Measurements from ENCODE around the gene ICA1L.

Gene ICA1L

DNA sequence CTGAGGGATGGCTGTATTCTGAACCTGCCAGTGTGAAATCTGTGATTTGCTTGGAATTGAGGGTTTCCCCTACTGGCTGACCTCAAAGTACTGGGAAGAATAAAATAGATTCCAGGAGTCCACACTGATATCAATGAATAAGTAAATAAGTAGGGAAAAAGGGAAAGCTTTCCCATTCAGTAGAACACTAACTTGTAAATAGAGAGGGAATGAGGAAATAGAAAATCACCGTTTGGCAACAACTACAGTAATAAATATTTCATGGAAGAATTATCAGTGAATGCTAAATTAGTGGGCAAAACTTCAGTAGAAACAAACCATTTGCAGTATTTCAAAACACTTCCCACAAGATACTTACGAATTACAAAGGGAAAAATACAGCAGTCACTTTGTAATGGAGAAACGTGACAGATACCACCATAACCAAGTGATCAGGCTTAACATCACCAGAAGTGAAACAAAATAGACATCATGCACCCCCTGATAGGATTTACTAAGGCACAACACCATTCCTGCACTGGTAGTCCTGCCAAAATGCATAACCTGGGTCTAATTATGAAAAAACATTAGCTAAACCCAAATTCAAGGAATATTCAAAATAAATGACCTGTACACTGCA, 88.5 kb downstream of the ICA1L start:
- H3K4me3 ChIP-seq (ENCODE audit: low read depth in 1 of 2, low read length in 2 of 2), result no peak overlapping the region
- H3K27ac ChIP-seq (ENCODE audit: low read depth, low read length), result no peak overlapping the region
- no peak overlapping the region for H3K9ac ChIP-seq (ENCODE audit: low read depth in 1 of 2, low read length in 2 of 2)
- H3K9me3 ChIP-seq (ENCODE audit: control insufficient read depth in 1 of 2, low read length in 2 of 2), result no peaks in the 10 kb centered on the region
- H3K36me3 ChIP-seq (ENCODE audit: control insufficient read depth in 1 of 2, insufficient read depth in 2 of 2, low read length in 2 of 2), result peaks cover 6 to 18% of the 10 kb centered on the region in 2 donors
- H3K4me1 ChIP-seq (ENCODE audit: control insufficient read depth in 1 of 2, insufficient read depth in 2 of 2, low read length in 2 of 2), result peaks cover 0 to 12% of the 10 kb centered on the region in 2 donors
- no peaks in the 10 kb centered on the region for H3K27me3 ChIP-seq (ENCODE audit: control insufficient read depth in 1 of 2, insufficient read depth in 2 of 2, low read length in 2 of 2)

DNA sequence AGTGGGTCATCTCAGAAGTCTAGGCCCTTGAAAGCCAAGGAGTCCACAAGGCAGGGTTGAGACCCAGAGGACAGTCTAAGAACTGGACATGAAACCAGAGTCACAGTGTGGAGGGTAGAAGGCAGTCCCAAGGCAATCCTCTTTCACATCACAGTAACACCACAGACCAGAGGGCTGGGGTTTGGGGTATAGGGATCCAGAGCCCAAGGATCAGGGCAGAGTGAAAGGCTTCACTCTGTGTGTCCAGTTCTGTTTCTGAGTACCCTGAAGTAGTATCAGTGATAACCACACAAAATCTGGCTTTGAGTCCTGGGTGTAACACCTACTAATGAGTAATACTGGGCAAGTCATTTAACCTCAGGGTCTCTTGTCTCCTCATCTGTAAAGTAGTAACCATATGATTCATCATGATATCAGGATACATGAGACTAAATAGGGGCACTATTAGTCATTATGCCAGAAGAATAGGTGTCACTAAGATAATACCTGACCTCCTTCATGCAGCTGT, 91.0 kb downstream of the ICA1L start:
- peaks cover 0 to 13% of the 10 kb centered on the region in 2 donors for H3K4me1 ChIP-seq (ENCODE audit: control insufficient read depth in 1 of 2, insufficient read depth in 2 of 2, low read length in 2 of 2)
- no peaks in the 10 kb centered on the region for H3K9me3 ChIP-seq (ENCODE audit: control insufficient read depth in 1 of 2, low read length in 2 of 2)
- H3K9ac ChIP-seq (ENCODE audit: low read depth in 1 of 2, low read length in 2 of 2), result no peak overlapping the region
- H3K4me3 ChIP-seq (ENCODE audit: low read depth in 1 of 2, low read length in 2 of 2), result no peak overlapping the region
- H3K36me3 ChIP-seq (ENCODE audit: control insufficient read depth in 1 of 2, insufficient read depth in 2 of 2, low read length in 2 of 2), result peaks cover 2 to 18% of the 10 kb centered on the region in 2 donors
- no peaks in the 10 kb centered on the region for H3K27me3 ChIP-seq (ENCODE audit: control insufficient read depth in 1 of 2, insufficient read depth in 2 of 2, low read length in 2 of 2)
- no peak overlapping the region for H3K27ac ChIP-seq (ENCODE audit: low read depth, low read length)

DNA sequence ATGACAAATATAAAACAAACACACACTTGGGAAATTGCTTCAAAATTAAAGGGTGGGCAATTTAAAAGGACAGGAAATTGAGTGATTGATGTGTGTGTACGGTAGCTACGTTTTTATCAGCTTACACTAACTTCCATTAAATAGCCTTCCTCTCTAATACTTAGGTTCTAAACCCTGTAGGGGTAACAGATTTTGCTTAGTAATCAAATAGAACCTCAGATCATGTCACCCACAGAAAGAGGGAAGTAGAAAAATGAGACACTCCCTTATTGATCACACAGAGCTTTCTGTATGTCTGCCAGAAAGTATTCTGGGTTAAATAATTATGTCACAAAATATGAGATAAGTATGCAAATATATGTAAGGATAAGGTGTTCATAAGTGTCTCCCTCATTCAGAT, 93.3 kb downstream of the ICA1L start:
- no peak overlapping the region for H3K27ac ChIP-seq (ENCODE audit: low read depth, low read length)
- H3K36me3 ChIP-seq (ENCODE audit: control insufficient read depth in 1 of 2, insufficient read depth in 2 of 2, low read length in 2 of 2), result peaks cover 6 to 17% of the 10 kb centered on the region in 2 donors
- H3K4me3 ChIP-seq (ENCODE audit: low read depth in 1 of 2, low read length in 2 of 2), result no peak overlapping the region
- H3K27me3 ChIP-seq (ENCODE audit: control insufficient read depth in 1 of 2, insufficient read depth in 2 of 2, low read length in 2 of 2), result no peaks in the 10 kb centered on the region
- H3K9me3 ChIP-seq (ENCODE audit: control insufficient read depth in 1 of 2, low read length in 2 of 2), result no peaks in the 10 kb centered on the region
- H3K4me1 ChIP-seq (ENCODE audit: control insufficient read depth in 1 of 2, insufficient read depth in 2 of 2, low read length in 2 of 2), result peaks cover 0 to 12% of the 10 kb centered on the region in 2 donors
- H3K9ac ChIP-seq (ENCODE audit: low read depth in 1 of 2, low read length in 2 of 2), result no peak overlapping the region

DNA sequence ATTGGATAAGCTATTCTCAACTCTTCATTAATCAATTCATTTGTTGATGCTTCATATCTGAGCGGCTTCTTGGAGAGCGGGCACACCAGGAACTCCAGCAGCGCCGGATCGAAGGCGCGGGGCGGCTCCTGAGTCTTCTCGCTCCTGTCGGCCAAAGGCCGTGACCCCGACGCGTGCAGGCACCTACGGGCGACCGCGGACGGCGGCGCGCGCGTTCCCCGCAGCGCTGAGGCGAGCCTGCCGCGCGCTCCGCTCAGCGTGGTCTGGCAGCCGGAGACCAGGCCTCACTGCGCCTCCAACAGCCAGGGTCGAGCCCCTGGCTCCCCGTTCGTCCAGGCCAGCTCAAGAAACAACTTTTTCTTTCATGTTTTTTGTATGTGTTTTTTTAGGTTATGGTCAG, 97.5 kb downstream of the ICA1L start:
- H3K4me1 ChIP-seq (ENCODE audit: control insufficient read depth in 1 of 2, insufficient read depth in 2 of 2, low read length in 2 of 2), result peaks cover 5 to 16% of the 10 kb centered on the region in 2 donors
- no peak overlapping the region for H3K4me3 ChIP-seq (ENCODE audit: low read depth in 1 of 2, low read length in 2 of 2)
- H3K9me3 ChIP-seq (ENCODE audit: control insufficient read depth in 1 of 2, low read length in 2 of 2), result no peaks in the 10 kb centered on the region

DNA sequence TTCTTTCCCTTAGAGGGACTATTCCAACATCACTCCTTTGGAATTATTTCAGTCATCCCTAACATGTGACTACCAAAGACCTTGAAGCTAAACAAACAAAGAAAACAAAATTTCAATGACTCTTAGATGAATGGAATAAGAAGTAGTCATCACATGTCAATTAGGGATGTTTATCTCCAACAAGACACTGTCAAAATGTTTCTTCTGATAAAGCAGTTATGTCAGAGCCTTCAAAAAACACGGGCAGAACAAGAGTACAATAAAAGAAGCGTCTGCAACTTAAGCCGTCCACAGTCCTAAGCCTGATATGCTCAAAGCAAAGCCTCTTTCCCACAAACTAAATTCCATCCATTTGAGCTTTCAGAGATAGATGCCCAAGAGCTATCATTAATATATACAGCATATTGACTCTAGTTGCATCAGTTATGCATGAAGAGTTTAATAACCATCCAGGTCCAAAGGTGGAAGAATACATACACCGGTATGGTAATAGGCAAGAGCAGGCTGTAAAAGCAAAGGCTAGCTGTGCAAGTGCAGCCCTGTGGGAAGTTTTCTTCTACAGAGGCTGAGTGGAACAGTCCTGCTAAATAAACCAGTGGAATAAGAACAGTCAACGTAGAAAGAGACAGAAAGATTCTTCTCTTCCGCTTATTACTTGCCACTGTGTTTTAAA, 98.1 kb downstream of the ICA1L start:
- Histone ChIP-seq H3K27me3 (ENCODE audit: control insufficient read depth in 1 of 2, insufficient read depth in 2 of 2, low read length in 2 of 2) (no peaks in the 10 kb centered on the region), H3K27ac (ENCODE audit: low read depth, low read length) (no peak overlapping the region), H3K4me3 (ENCODE audit: low read depth in 1 of 2, low read length in 2 of 2) (no peak overlapping the region), H3K4me1 (ENCODE audit: control insufficient read depth in 1 of 2, insufficient read depth in 2 of 2, low read length in 2 of 2) (peaks cover 5 to 15% of the 10 kb centered on the region in 2 donors), H3K9ac (ENCODE audit: low read depth in 1 of 2, low read length in 2 of 2) (no peak overlapping the region), H3K36me3 (ENCODE audit: control insufficient read depth in 1 of 2, insufficient read depth in 2 of 2, low read length in 2 of 2) (peaks cover 6% of the 10 kb centered on the region in 2 donors), H3K9me3 (ENCODE audit: control insufficient read depth in 1 of 2, low read length in 2 of 2) (no peaks in the 10 kb centered on the region)

More for the DNA sequence above, 97.5 kb downstream of the ICA1L start:
- Histone ChIP-seq H3K9ac (ENCODE audit: low read depth in 1 of 2, low read length in 2 of 2) (no peak overlapping the region), H3K27ac (ENCODE audit: low read depth, low read length) (no peak overlapping the region), H3K36me3 (ENCODE audit: control insufficient read depth in 1 of 2, insufficient read depth in 2 of 2, low read length in 2 of 2) (peaks cover 6% of the 10 kb centered on the region in 2 donors), H3K27me3 (ENCODE audit: control insufficient read depth in 1 of 2, insufficient read depth in 2 of 2, low read length in 2 of 2) (no peaks in the 10 kb centered on the region)

DNA sequence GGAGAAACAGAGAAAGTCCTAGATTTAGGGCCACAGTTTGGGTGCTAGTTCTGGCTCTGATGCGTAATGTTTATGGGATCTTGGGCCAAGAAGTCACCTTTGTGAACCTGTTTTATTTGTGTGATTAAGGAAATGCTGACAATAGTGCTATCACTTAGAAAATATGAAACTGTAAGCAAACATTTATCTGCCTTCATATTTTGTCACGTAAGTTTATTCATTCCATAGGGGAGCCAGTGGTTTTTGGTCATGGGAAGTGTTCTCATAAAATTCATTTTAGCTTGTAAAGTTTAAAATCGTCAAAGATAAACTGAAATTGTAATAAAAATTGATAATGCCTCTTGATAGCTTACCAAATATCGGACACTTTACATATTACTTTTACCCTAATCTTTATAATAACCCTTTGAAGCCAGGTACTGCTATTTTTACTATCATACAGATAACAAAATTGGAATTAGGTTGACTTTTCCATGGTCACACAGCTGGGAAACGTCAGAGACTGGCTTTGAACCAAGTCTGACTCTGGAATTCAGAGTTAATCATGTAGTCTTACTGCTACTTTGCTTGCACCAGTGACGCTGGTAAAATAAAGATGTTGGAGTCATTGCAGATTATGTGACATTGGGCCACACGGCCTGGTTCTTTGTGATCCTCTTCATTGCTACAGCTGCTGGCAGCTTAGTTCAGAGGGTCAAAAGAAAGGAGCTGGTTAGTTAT, 99.7 kb downstream of the ICA1L start:
- Histone ChIP-seq H3K27ac (ENCODE audit: low read depth, low read length) (no peak overlapping the region), H3K36me3 (ENCODE audit: control insufficient read depth in 1 of 2, insufficient read depth in 2 of 2, low read length in 2 of 2) (peaks cover 6% of the 10 kb centered on the region in 2 donors), H3K4me3 (ENCODE audit: low read depth in 1 of 2, low read length in 2 of 2) (no peak overlapping the region), H3K27me3 (ENCODE audit: control insufficient read depth in 1 of 2, insufficient read depth in 2 of 2, low read length in 2 of 2) (no peaks in the 10 kb centered on the region), H3K9me3 (ENCODE audit: control insufficient read depth in 1 of 2, low read length in 2 of 2) (no peaks in the 10 kb centered on the region), H3K4me1 (ENCODE audit: control insufficient read depth in 1 of 2, insufficient read depth in 2 of 2, low read length in 2 of 2) (peaks cover 5 to 15% of the 10 kb centered on the region in 2 donors), H3K9ac (ENCODE audit: low read depth in 1 of 2, low read length in 2 of 2) (no peak overlapping the region)

DNA sequence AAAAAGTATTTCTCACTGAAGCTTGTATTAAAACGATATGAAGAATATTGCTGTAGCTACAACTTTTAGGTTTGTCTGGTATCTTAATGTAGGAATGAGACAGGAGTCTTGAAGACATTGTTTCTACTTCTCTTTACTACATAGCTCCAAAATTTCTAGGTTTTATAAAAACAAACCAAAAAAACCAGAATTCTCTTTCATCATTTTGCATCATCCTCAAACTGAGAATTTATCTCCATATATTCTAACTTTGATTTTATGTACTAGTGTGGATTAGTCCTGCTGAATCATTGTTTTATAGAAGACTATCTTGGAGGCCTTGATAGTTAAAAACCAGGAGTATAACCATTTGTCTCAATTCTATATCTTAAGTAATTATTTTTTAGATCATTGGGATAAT, 100.2 kb downstream of the ICA1L start:
- Histone ChIP-seq H3K9me3 (ENCODE audit: control insufficient read depth in 1 of 2, low read length in 2 of 2) (no peaks in the 10 kb centered on the region), H3K4me1 (ENCODE audit: control insufficient read depth in 1 of 2, insufficient read depth in 2 of 2, low read length in 2 of 2) (peaks cover 5 to 15% of the 10 kb centered on the region in 2 donors), H3K9ac (ENCODE audit: low read depth in 1 of 2, low read length in 2 of 2) (no peak overlapping the region), H3K4me3 (ENCODE audit: low read depth in 1 of 2, low read length in 2 of 2) (no peak overlapping the region), H3K36me3 (ENCODE audit: control insufficient read depth in 1 of 2, insufficient read depth in 2 of 2, low read length in 2 of 2) (peaks cover 6 to 7% of the 10 kb centered on the region in 2 donors), H3K27ac (ENCODE audit: low read depth, low read length) (no peak overlapping the region), H3K27me3 (ENCODE audit: control insufficient read depth in 1 of 2, insufficient read depth in 2 of 2, low read length in 2 of 2) (no peaks in the 10 kb centered on the region)

DNA sequence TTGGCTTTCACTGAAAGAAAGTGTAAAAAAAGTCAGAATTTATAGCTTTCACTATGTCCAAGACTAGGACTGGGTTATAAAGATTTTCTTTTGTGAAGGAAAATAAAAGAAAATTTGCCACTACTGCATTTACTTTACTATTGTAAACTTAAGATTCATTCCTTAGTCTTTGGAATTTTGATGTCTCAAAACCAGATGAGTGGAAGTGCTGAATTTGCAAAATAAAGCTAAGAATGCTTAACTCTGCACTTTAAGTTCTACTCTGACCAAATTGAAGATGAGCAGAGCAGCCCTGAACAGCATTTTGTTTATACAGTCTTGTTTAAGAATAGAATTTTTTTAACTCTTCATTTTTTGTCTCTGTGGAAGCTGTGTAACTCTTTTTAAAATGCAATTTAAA, 102.4 kb downstream of the ICA1L start:
- no peaks in the 10 kb centered on the region for H3K27me3 ChIP-seq (ENCODE audit: control insufficient read depth in 1 of 2, insufficient read depth in 2 of 2, low read length in 2 of 2)
- H3K9ac ChIP-seq (ENCODE audit: low read depth in 1 of 2, low read length in 2 of 2), result no peak overlapping the region
- H3K4me3 ChIP-seq (ENCODE audit: low read depth in 1 of 2, low read length in 2 of 2), result no peak overlapping the region
- H3K4me1 ChIP-seq (ENCODE audit: control insufficient read depth in 1 of 2, insufficient read depth in 2 of 2, low read length in 2 of 2), result peaks cover 5 to 15% of the 10 kb centered on the region in 2 donors
- peaks cover 8 to 13% of the 10 kb centered on the region in 2 donors for H3K36me3 ChIP-seq (ENCODE audit: control insufficient read depth in 1 of 2, insufficient read depth in 2 of 2, low read length in 2 of 2)
- no peak overlapping the region for H3K27ac ChIP-seq (ENCODE audit: low read depth, low read length)
- H3K9me3 ChIP-seq (ENCODE audit: control insufficient read depth in 1 of 2, low read length in 2 of 2), result no peaks in the 10 kb centered on the region

DNA sequence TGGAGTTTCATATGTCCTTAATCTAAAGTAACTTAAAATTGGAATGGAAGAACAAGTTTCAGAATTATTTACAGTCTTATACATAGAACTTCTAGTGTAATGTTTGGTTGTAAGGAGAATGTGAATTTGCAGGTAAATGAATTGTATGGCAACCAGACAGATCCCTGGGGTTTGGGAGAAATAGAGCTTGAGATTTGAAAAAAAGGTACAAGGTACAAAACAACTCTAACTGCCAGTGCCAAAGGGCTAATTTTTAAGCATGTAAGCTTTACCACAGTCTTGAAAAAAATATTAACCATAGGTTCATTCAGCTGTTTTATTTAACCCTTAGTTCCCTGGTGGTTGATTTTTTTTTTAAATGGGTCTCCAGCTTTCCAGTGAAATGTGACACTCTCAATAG, 103.3 kb downstream of the ICA1L start:
- Histone ChIP-seq H3K36me3 (ENCODE audit: control insufficient read depth in 1 of 2, insufficient read depth in 2 of 2, low read length in 2 of 2) (peaks cover 8 to 13% of the 10 kb centered on the region in 2 donors), H3K4me3 (ENCODE audit: low read depth in 1 of 2, low read length in 2 of 2) (no peak overlapping the region), H3K4me1 (ENCODE audit: control insufficient read depth in 1 of 2, insufficient read depth in 2 of 2, low read length in 2 of 2) (peaks cover 5 to 15% of the 10 kb centered on the region in 2 donors), H3K27me3 (ENCODE audit: control insufficient read depth in 1 of 2, insufficient read depth in 2 of 2, low read length in 2 of 2) (no peaks in the 10 kb centered on the region), H3K9ac (ENCODE audit: low read depth in 1 of 2, low read length in 2 of 2) (no peak overlapping the region), H3K27ac (ENCODE audit: low read depth, low read length) (peak overlapping the region; percentile 1), H3K9me3 (ENCODE audit: control insufficient read depth in 1 of 2, low read length in 2 of 2) (no peaks in the 10 kb centered on the region)

DNA sequence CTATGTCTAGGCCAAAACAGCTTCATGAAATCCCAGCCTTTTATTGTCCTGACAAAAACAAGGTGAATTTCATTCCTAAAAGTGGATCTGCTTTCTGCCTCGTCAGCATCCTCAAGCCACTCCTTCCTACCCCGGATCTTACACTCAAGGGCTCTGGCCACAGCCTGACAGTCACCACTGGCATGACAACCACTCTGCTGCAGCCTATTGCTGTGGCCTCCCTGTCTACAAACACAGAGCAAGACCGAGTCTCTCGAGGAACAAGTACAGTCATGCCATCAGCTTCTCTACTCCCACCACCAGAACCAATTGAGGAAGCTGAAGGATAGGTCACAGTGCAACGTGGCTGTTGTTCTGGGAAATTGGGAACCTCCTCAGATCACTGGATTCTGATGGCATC, 106.1 kb downstream of the ICA1L start:
- no peaks in the 10 kb centered on the region for H3K9me3 ChIP-seq (ENCODE audit: control insufficient read depth in 1 of 2, low read length in 2 of 2)
- H3K4me1 ChIP-seq (ENCODE audit: control insufficient read depth in 1 of 2, insufficient read depth in 2 of 2, low read length in 2 of 2), result peaks cover 0 to 6% of the 10 kb centered on the region in 2 donors
- H3K9ac ChIP-seq (ENCODE audit: low read depth in 1 of 2, low read length in 2 of 2), result no peak overlapping the region
- H3K27me3 ChIP-seq (ENCODE audit: control insufficient read depth in 1 of 2, insufficient read depth in 2 of 2, low read length in 2 of 2), result no peaks in the 10 kb centered on the region
- no peak overlapping the region for H3K27ac ChIP-seq (ENCODE audit: low read depth, low read length)
- H3K36me3 ChIP-seq (ENCODE audit: control insufficient read depth in 1 of 2, insufficient read depth in 2 of 2, low read length in 2 of 2), result peaks cover 12 to 13% of the 10 kb centered on the region in 2 donors
- H3K4me3 ChIP-seq (ENCODE audit: low read depth in 1 of 2, low read length in 2 of 2), result no peak overlapping the region
